K562 (cell line): Measurements from ENCODE around the gene CBLIF.

ENCODE experiments used
- CTCF ChIP-seq, 3 experiments: IDR thresholded peaks in 2 of 3; conservative IDR thresholded peaks in 1 of 3; 2 replicates each; pipeline ENCODE4 v1.5.1; 2011 to 2012; ENCODE audit warnings: low read length in 3 of 3, mild to moderate bottlenecking in 3 of 3, control low read depth in 2 of 3, improper control_type of control experiment in 1 of 3, inconsistent platforms in 1 of 3, low read depth in 1 of 3, mixed read lengths in 1 of 3, moderate library complexity in 1 of 3; ENCODE audit not compliant: insufficient read depth in 2 of 3
- CTCFL ChIP-seq: IDR thresholded peaks from 2 replicates; pipeline ENCODE4 v1.6.1; 2011; ENCODE audit warnings: borderline replicate concordance, low read depth, mild to moderate bottlenecking, moderate library complexity, low read length; ENCODE audit not compliant: insufficient read depth, poor library complexity, severe bottlenecking
- CUX1 ChIP-seq: fragments of 200-800 bp; sonication (Bioruptor generic); IDR thresholded peaks from 2 replicates; pipeline ENCODE4 v1.6.1; 2016; ENCODE audit warnings: missing genetic modification characterization, missing compliant biosample characterization
- GABPA ChIP-seq: fragments of 200-800 bp; sonication (Bioruptor generic); conservative IDR thresholded peaks from 2 replicates; pipeline ENCODE4 v1.6.1; 2016; ENCODE audit warnings: low read depth, missing genetic modification characterization, missing compliant biosample characterization
- GTF2B ChIP-seq: IDR thresholded peaks from 2 replicates; pipeline ENCODE4 v1.6.1; 2011; ENCODE audit not compliant: insufficient read length; ENCODE audit errors: extremely low read depth
- KDM5B ChIP-seq: fragments of 200-600 bp; sonication (generic); IDR thresholded peaks from 2 replicates; pipeline ENCODE4 v1.6.1; 2012; ENCODE audit warnings: low read depth, mild to moderate bottlenecking, moderate library complexity, low read length, control low read depth, inconsistent platforms; ENCODE audit not compliant: insufficient replicate concordance
- KLF13 ChIP-seq: fragments of 450-650 bp; IDR thresholded peaks from 2 replicates; pipeline ENCODE4 v1.6.1; 2016; ENCODE audit warnings: missing genetic modification characterization, low read depth, mild to moderate bottlenecking, missing compliant biosample characterization, moderate library complexity, borderline replicate concordance
- MEF2A ChIP-seq: IDR thresholded peaks from 2 replicates; pipeline ENCODE4 v1.6.1; 2011; ENCODE audit warnings: low read depth, mild to moderate bottlenecking, low read length, moderate library complexity; ENCODE audit not compliant: control insufficient read depth
- MTA3 ChIP-seq: fragments of 450-650 bp; formaldehyde crosslinking; IDR thresholded peaks from 2 replicates; pipeline ENCODE4 v1.6.1; 2017; ENCODE audit warnings: mild to moderate bottlenecking, borderline replicate concordance
- STAT6 ChIP-seq: sonication (generic); formaldehyde crosslinking; IDR thresholded peaks from 2 replicates; pipeline ENCODE4 v1.8.1; 2023; ENCODE audit warnings: mild to moderate bottlenecking, missing genetic modification reagents
- TEAD2 ChIP-seq: fragments of 450-650 bp; IDR thresholded peaks from 2 replicates; pipeline ENCODE4 v1.6.1; 2016; ENCODE audit warnings: missing genetic modification characterization, control low read depth, missing compliant biosample characterization
- ZKSCAN1 ChIP-seq: fragments of 150-350 bp; IDR thresholded peaks from 2 replicates; pipeline ENCODE4 v1.6.1; 2016; ENCODE audit warnings: low read depth, low read length
- ZNF764 ChIP-seq: fragments of 250-450 bp; sonication (Bioruptor Pico); IDR thresholded peaks from 2 replicates; pipeline ENCODE4 v1.4.0; 2020; ENCODE audit warnings: low read depth, mild to moderate bottlenecking, moderate library complexity
- TF ChIP-seq, protein P1 (sequence below): fragments of 200-800 bp; sonication (Bioruptor generic); IDR thresholded peaks from 2 replicates; pipeline ENCODE4 v1.6.1; 2017; ENCODE audit warnings: missing genetic modification characterization, missing compliant biosample characterization

DNA sequence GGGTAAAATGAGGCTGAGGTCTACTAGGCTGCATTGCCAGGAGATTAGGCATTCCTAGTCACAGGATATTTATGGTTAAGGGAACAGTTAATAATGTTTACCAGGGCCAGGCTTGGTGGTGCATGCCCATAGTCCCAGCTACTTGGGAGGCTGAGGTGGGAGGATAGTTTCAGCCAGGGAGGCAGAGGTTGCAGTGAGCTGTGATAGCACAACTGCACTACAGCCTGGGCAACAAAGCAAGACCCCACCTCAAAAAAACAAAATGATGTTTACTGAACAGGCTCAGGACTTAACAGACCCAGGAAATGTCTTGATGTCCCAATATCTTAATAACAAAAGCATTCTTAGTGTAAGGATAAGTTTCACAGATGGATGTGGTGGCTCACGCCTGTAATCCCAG lies 31.9 kb downstream of the CBLIF start:
- TF ChIP-seq, protein P1, sequence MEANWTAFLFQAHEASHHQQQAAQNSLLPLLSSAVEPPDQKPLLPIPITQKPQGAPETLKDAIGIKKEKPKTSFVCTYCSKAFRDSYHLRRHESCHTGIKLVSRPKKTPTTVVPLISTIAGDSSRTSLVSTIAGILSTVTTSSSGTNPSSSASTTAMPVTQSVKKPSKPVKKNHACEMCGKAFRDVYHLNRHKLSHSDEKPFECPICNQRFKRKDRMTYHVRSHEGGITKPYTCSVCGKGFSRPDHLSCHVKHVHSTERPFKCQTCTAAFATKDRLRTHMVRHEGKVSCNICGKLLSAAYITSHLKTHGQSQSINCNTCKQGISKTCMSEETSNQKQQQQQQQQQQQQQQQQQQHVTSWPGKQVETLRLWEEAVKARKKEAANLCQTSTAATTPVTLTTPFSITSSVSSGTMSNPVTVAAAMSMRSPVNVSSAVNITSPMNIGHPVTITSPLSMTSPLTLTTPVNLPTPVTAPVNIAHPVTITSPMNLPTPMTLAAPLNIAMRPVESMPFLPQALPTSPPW, result no peak
- TF ChIP-seq KDM5B (no peak), CUX1 (CRISPR knock-in tag) (no peak), TEAD2 (tag) (no peak), GABPA (no peak), CTCF (IDR thresholded peaks at IDR 0.05 in 2 of 3, conservative IDR thresholded peaks at IDR 0.05 in 1 of 3; ENCODE audit: insufficient read depth in 2 of 3, low read depth in 1 of 3, low read length in 3 of 3) (no peak), CTCFL (no peak), STAT6 (CRISPR knock-in tag) (no peak), KLF13 (tag) (no peak), GTF2B (no peak), ZKSCAN1 (no peak), MEF2A (no peak), ZNF764 (CRISPR knock-in tag) (no peak), MTA3 (no peak)
